Measurements from ENCODE around the gene AGT.
"Not testable (repeated sequence)": the region's sequence is repeated elsewhere in the genome, so short reads cannot be mapped to it uniquely, and the experiment has no call there.

The AGT gene

DNA sequence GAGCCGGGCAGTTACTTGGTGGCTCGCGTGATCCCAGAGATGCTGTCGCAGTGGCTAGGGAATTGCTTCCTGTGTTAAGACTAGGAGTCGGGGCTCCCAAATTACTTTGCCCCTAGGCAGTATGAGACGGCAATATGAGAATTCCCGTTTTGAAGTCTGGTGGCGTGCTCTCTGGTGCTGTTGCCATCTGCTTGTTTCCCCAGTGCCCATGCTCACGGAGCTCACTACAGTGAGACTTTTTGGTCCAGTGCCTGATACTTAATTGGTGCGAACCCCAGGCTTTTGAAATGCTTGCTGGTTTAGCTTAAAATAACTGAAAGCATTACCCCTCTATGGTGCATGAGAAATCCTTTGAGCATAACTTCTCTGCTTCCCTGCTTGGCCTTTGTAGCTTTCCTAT is 22.3 kb downstream of the AGT start:
- no peak for DNase-seq (ENCODE audit: low spot score)

DNA sequence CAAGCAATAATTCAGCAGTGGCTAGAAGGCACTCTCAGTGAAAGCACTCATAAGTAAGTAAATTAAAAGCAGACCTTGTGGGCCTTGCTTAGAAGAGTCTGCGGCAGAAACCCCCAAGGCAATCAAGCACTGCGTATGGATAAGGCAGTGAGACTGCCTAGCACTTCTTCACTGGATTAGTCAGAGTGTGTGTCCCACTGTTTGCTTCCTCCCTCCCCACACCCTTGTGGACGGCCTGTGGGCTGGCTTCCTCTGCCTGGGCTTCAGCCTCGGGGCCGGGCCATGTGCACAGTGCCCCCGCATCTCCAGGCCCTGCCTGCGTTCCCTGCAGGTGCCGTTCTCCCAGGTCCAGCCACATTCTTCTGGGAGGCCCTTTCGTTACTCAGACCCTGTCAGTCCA is 23.8 kb downstream of the AGT start:
- no peak for DNase-seq (ENCODE audit: low spot score)

DNA sequence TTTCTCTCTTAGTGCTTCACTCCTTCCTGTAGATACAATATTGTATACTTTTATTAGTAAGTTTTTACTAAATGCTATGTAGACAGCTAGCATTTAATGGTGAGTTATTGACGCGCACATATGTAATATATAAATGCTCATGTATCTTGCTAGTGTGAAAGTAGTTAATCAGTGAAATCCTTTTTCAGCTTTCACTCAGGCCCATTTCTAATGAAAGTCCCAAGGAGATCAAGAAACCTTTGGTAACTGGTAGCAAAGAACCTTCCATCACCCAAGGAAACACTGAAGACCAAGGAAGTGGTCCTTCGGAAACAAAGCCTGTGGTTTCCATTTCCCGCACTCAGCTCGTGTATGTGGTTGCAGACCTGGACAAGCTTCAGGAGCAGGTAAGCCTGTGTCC is 27.2 kb downstream of the AGT start:
- no peak for DNase-seq (ENCODE audit: low spot score)

DNA sequence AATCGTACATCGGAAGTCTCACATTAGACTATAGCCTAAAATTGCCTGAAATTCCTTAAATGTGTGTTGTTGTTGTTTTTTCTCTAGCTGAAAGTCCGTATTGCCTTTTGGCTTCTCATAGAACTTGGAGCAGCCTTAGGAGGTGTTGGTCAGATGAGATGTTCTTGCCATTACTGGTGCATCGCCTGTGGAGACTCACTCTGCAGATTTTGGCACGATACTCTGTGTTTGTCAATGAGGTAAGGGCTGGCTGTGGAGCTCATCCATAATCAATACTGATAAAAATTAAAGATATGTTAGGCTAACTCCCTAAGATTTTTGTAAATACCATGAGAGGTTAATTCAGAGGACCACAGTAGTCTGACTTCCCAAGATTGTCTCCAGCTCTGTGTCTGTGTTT is 28.9 kb downstream of the AGT start:
- no peak for DNase-seq (ENCODE audit: low spot score)

DNA sequence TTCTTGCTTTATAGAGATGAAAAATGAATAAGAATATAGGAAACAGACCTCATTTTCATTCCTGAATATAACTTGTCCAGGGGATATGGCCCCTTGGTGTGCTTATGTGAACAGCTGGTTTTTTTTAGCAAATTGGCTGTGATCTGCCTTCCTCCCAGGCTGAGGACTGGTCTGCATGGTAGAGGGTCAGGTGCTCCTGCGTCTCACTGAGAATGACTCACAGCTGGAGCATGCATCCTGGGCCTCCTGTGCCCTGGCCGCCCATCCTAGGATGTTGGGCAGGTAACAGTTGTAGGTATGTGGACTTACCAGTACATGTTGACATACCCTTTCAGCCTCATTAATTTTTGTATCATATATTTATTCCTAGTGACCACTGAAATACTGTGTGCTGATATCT is 29.8 kb downstream of the AGT start:
- DNase-seq (ENCODE audit: low spot score), result no peak

DNA sequence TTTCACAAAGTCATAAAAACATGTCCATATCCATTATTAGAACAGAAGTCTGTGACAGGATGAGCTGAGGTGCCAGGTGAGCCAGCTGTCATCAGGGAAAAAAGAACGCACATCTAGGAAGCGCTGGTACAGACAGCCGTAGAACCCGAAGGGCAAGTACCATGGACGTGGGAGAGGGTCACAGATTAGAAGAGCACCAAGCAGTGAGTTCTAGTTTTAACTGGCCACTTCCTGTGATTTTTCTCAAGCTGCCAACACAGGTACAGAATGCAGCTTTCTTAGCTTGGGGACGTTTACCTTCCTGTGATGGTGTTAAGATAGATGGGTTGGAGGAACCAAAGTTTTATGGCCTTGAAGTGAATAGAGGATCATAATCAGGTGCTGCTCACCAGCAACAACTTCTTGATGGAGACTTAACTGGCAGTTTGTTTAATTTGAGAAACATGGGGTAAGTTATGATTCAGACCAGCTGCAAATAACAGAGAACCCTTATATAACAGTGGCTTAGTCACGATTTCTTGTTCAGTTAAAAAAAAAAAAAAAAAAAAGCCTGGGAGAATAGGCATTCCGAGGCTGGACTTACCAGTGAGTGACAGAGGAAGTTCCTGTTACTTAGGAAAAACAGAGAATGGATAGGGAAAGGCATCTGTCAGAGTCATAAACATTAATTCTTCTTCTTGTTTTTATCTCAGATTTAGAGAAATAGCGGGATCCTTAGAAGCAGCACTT is 30.9 kb downstream of the AGT start:
- DNase-seq (ENCODE audit: low spot score), result peak; percentile 10

DNA sequence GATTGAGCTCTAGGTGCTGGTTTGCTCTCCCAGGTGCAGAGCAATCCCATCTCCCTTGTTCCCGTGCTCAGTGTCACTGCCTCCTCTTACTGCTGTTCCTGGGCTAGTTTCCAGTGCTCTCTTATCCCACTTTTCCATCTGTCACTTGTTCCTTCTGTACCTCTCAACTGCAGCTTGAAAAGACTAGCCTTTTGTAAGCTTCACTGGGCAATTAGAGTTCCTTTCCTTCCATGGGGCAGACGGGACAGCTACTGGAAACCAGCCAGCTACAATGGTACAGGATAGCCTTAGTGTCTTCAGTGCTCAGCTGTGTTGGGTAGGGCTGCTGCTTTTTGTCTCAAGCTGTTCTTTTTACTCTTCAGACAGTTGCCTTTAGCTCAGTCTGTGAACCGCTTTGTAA is 31.6 kb downstream of the AGT start:
- no peak for DNase-seq (ENCODE audit: low spot score)

DNA sequence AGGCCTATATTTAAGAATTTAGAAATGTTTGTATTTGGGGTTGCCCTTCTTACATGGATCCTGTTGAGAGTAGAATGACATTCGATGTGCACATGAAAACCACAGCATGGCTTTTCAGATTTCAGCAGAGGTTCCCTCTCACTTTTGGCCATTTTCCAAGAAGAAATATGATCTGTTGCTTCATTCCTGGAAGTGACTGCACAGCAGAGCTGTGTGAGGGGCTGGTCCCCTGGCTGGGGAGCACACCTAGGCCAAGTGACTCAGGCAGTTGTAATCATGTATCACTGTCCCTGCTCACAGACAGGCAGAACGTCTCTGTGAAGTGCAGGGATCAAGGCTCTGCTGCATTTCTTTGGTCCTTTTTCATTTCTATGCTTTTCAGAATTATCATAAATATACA is 32.3 kb downstream of the AGT start:
- peak; percentile 28 for DNase-seq (ENCODE audit: low spot score)

DNA sequence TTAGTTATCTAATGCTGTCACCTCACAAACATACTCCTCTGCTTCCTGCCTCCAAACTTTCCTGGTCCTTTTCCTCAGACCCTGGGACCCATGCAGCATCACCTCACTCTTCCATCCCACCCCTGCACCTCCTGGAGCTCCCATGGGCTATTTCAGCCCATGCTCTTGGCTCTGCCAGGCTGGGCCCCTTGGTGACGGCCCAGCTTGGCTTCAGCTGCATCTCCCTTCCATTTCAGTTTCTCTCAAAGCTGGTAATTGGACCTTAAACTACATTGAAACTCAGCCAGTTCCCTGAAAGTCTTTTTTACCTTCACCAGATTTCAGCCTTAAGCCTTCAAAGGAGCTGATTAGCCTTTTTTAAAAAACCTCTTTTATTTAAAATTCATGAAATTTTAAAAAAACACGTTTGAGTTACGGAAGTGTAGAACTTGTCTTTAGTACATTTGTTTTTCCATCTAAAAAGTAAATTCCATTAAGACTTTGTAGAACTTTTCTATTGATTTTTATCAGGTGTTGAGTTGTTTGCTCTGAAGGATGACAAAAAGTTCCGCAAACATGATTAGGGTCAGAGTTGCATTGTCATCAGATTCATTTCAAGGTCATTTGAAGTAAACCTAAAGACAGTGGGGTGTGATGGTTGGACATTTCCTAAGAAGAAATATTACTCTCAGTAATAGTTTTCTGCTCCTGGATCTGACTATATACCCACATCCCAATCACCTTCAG is 33.5 kb downstream of the AGT start:
- no peak for DNase-seq (ENCODE audit: low spot score)

DNA sequence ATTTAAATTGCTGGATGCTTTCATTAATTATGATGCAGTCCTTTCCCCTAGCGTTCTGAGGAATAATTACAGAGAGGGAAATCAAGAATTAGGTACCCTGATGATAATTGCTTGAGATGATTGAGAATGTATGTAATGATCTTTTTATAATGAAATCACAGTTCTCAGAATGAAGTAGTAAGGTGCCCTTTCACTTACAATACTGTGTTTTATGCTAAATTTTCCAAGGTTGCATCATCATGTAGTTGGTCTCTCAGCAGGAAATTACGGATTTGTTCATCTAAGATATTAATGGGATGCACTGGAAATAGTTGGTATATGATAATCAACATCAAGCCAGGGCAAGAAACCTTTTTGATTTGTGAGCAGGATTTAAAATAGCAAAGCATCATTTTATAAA is 34.1 kb downstream of the AGT start:
- DNase-seq (ENCODE audit: low spot score), result no peak

DNA sequence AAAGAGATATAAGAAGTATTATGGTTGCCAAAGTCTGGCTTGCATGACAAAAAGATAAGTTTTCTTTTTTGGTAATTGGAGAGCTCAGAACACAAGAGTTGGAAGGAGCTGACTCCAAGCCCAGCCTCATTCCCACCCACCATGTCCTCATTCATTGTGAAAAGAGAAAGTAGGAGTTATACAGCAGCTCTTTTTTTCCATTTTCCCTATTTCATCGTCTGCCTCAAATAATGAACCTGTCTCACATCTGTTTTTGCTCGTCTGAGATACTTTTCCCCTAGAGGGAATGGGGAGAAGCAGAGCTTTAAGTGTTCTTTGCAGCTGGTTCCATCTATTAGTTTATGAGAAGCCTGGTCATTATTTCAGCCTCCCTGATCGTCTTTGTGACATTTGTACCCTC is 34.7 kb downstream of the AGT start:
- no peak for DNase-seq (ENCODE audit: low spot score)

DNA sequence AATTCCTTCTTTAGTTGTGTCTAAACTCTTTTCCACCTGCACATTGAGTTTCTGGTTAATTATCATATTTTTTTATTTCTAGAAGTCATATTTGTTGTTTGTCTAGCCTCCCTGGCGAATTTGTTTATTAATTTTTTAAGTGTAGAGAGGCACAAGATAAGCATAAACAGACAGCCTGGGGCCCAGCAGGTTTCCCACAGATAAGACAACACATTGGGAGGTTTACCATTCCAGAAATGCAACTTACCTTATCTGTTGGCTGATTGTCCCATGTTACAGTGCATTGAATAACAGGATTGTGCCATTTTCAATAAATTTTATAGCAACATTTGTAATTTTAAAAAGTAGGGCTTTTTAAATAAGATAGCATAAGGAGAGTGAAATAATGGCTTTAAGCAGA is 36.7 kb downstream of the AGT start:
- no peak for DNase-seq (ENCODE audit: low spot score)

DNA sequence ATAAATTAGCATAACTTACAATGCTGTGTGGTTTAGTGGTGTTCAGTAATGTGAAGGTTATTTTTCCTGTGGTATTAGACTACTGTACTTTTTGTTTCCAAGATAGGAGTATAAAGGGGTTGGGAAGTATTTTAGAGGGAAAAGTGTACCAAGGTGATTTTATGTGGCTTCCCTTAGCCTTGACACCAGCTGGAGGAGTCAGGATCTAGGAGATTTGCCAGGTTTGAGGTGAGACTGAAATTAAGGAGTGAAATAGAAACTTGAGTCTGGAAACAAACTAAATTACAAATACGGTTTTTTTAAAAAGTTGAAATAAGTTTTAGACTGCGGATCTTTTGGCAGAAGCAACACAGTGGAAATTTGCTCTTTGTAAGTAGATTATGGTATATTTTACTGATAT is 39.3 kb downstream of the AGT start:
- no peak for DNase-seq (ENCODE audit: low spot score)

DNA sequence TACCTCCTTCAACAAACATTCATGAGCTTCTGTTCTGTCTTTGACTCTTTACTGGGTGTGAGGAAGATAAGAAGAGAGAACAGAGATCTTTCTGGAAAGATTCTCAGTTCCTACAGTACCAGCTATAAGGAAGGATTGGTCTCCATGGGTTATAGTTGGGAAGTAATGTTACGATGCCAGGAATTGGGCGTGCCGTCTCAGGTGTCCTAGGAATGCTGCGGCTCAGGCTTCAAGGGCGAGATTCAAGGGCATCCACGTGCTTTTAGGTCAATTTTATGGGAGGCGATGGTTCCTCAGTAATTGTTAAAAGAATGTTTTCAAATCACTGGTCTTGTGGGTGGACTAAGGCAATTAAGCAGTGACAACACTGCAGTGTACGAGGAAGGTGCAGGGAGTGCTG is 44.4 kb downstream of the AGT start:
- no peak for DNase-seq (ENCODE audit: low spot score)

DNA sequence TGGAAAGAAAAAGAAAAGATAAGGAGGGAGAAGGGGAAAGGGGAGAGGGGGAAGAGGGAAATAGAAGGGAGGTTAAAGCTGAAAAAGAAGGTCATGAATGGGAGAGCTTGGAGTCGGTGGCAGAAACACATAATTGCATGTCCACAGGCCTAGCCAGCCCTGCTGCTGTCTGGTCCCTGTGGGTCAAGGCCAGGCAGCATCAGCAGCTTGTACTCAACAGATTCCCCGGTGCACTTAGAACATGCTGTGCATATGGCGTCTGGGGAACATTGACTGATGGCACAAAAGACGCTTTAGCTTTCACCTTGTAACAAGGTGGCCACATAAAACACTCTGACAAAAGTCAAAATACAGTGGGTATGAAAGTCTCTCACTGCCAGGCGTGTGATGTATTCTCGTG is 45.7 kb downstream of the AGT start:
- no peak for DNase-seq (ENCODE audit: low spot score)

DNA sequence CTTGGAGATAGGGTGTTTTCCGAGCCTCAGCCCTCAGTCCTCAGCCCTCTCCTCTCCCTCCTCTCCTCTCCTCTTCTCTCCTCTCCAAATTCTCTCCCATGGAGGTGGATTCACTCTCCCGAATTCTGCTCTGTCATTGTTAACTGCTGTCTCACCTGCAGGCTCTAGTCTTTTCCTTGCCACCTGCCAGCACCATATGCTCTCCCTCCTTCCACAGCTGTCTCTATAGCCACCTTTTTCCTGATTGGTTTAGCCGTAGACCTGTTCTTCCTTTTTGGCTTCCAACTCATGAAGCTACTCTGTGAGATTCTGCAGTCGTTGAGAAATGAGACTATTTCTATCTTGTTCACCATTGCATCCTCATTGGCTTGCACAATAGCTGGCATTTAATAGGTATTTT is 51.9 kb downstream of the AGT start:
- DNase-seq (ENCODE audit: low spot score), result no peak

DNA sequence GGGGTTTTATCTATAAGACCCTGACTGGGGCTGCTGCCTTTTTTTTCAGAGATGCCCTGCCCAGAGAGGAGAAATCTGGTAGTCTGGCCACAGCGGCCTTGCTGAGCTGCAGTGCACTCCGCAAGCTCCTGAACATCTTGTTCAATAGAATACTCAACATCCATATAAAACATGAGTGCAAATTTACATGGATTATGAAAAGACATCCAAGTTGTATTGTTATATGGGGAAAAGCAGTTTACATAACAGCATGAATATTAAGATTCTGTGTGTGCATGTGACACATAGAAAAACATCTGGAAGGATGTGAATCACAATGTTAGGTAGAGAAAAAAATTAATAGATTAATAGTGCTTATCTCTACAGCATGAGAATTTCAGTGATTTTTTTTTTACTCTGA is 55.2 kb downstream of the AGT start:
- no peak for DNase-seq (ENCODE audit: low spot score)

DNA sequence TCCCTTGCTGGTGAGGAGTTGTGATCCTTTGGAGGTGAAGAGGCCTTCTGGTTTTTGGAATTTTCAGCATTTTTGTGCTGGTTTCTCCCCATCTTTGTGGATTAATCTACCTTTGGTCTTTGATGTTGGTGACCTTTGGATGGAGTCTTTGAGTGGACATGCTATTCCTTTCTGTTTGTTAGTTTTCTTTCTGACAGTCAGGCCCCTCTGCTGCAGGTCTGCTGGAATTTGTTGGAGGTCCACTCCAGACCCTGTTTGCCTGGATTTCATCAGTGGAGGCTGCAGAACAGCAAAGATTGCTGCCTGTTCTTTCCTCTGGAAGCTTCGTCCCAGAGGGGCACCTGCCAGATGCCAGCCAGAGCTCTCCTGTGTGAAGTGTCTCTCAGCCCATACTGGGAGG is 55.8 kb downstream of the AGT start:
- not testable (repeated sequence) for DNase-seq (ENCODE audit: low spot score)

DNA sequence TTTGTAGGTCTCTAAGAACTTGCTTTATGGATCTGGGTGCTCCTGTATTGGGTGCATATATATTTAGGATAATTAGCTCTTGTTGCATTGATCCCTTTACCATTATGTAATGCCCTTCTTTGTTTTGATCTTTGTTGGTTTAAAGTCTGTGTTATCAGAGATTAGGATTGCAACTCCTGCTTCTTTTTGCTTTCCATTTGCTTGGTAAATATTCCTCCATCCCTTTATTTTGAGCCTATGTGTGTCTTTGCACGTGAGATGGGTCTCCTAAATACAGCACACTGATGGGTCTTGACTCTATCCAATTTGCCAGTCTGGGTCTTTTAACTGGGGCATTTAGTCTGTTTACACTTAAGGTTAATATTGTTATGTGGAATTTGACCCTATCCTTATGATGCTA is 57.2 kb downstream of the AGT start:
- DNase-seq (ENCODE audit: low spot score), result not testable (repeated sequence)

Measured in kidney capillary endothelial cell (primary cell).